Measurements from ENCODE around the gene ENTPD6. TPM values are rescaled to one million over a fixed set of nuclear protein-coding genes. Genes with fewer than 3 reads are reported as not detected.
"Not testable (repeated sequence)": the region's sequence is repeated elsewhere in the genome, so short reads cannot be mapped to it uniquely, and the experiment has no call there.

ENTPD6 gene
- total RNA-seq, 1 donor from 2014 or later = 44.4 TPM

- TF ChIP-seq CTCF (IDR thresholded peaks at IDR 0.05) = no peak
- H3K9me3 Mint-ChIP-seq = no peaks in the 10 kb centered on the region
- H3K4me1 Mint-ChIP-seq = no peaks in the 10 kb centered on the region
- intact Hi-C loops (cut with micrococcal nuclease) = no loop called here
- no peaks in the 10 kb centered on the region for H3K36me3 Mint-ChIP-seq (ENCODE audit: low read depth)
- CTCF ChIA-PET = no interaction called here
- peaks cover 43% of the 10 kb centered on the region for H3K27me3 Mint-ChIP-seq
- no peak overlapping the region for H3K4me3 Mint-ChIP-seq
- no peak overlapping the region for H3K27ac Mint-ChIP-seq
- POLR2A ChIA-PET = no interaction called here
- DNase-seq (no peak), ATAC-seq (ENCODE audit: low read depth) (no peak)
These were observed 44.2 kb downstream of the ENTPD6 start for GRCh38 chr20:25239387-25240370.

- H3K27me3 Mint-ChIP-seq = peaks cover 35% of the 10 kb centered on the region
- H3K36me3 Mint-ChIP-seq (ENCODE audit: low read depth); H3K4me1 Mint-ChIP-seq; H3K27ac Mint-ChIP-seq; H3K4me3 Mint-ChIP-seq; ATAC-seq (ENCODE audit: low read depth); POLR2A ChIA-PET; H3K9me3 Mint-ChIP-seq; DNase-seq; CTCF ChIA-PET; intact Hi-C loops (cut with micrococcal nuclease): not testable (repeated sequence)
These were observed 45.5 kb downstream of the ENTPD6 start for GRCh38 chr20:25240851-25241658.

- CTCF ChIA-PET; intact Hi-C loops (cut with micrococcal nuclease); DNase-seq; H3K9me3 Mint-ChIP-seq; POLR2A ChIA-PET; H3K4me1 Mint-ChIP-seq; H3K4me3 Mint-ChIP-seq; H3K27ac Mint-ChIP-seq; H3K36me3 Mint-ChIP-seq (ENCODE audit: low read depth); ATAC-seq (ENCODE audit: low read depth): not testable (repeated sequence)
- H3K27me3 Mint-ChIP-seq = peaks cover 36% of the 10 kb centered on the region
These were observed 46.1 kb downstream of the ENTPD6 start for GRCh38 chr20:25241659-25241955.

GRCh38 chr20:25242231-25242630 is 46.7 kb downstream of the ENTPD6 start:
- POLR2A ChIA-PET = no interaction called here
- Mint-ChIP-seq H3K4me3 (no peak overlapping the region), H3K9me3 (no peaks in the 10 kb centered on the region), H3K27ac (no peak overlapping the region), H3K27me3 (peaks cover 35% of the 10 kb centered on the region), H3K4me1 (peaks cover 13% of the 10 kb centered on the region), H3K36me3 (ENCODE audit: low read depth) (no peaks in the 10 kb centered on the region)
- ATAC-seq (ENCODE audit: low read depth) = no peak
- intact Hi-C loops (cut with micrococcal nuclease) = no loop called here
- CTCF ChIA-PET = no interaction called here
- no peak for DNase-seq
- TF ChIP-seq CTCF (IDR thresholded peaks at IDR 0.05) = no peak

- no peak overlapping the region for H3K27ac Mint-ChIP-seq
- no peaks in the 10 kb centered on the region for H3K9me3 Mint-ChIP-seq
- H3K4me1 Mint-ChIP-seq = peaks cover 14% of the 10 kb centered on the region
- ChIA-PET POLR2A (no interaction called here), CTCF (no interaction called here)
- no peak for TF ChIP-seq CTCF (IDR thresholded peaks at IDR 0.05)
- intact Hi-C loops (cut with micrococcal nuclease) = no loop called here
- no peak overlapping the region for H3K4me3 Mint-ChIP-seq
- peaks cover 26% of the 10 kb centered on the region for H3K27me3 Mint-ChIP-seq
- peaks cover 3% of the 10 kb centered on the region for H3K36me3 Mint-ChIP-seq (ENCODE audit: low read depth)
- DNase-seq = no peak
- ATAC-seq (ENCODE audit: low read depth) = no peak
These were observed 48.0 kb downstream of the ENTPD6 start for GRCh38 chr20:25243416-25243979.

GRCh38 chr20:25244976-25245375 is 49.5 kb downstream of the ENTPD6 start:
- Mint-ChIP-seq H3K36me3 (ENCODE audit: low read depth) (peaks cover 3% of the 10 kb centered on the region), H3K27me3 (peaks cover 26% of the 10 kb centered on the region), H3K4me1 (peaks cover 25% of the 10 kb centered on the region), H3K4me3 (no peak overlapping the region), H3K9me3 (no peaks in the 10 kb centered on the region), H3K27ac (no peak overlapping the region)
- CTCF ChIA-PET = no interaction called here
- TF ChIP-seq CTCF (IDR thresholded peaks at IDR 0.05) = no peak
- DNase-seq = no peak
- POLR2A ChIA-PET = no interaction called here
- intact Hi-C loops (cut with micrococcal nuclease) = loop anchor here (5.0 kb wide), 1 partner anchor 1893 kb away; the partner anchor contains the start of gene NXT1
- ATAC-seq (ENCODE audit: low read depth) = no peak

Data from activated B cell treated with CpG ODN at 0.5 μM for 24 hours (primary cell).